Mesenchymal stem cell (in vitro differentiated cells and primary cell): ENCODE measurements around the gene CILP.

Experiments used
- DNase-seq: peaks from one replicate; pipeline ENCODE4 v3.0.0-alpha.2; 2013
- H2AFZ ChIP-seq: one replicate; pipeline ENCODE4 v1.6.1; 2013; ENCODE audit warnings: low read depth, mild to moderate bottlenecking, control low read depth, inconsistent platforms, low read length, moderate library complexity
- H2AK5ac ChIP-seq: 2 replicates; pipeline ENCODE4 v1.6.1; 2013; ENCODE audit warnings: low read length, moderate library complexity, mild to moderate bottlenecking, inconsistent platforms; ENCODE audit not compliant: severe bottlenecking
- H2BK120ac ChIP-seq: one replicate; pipeline ENCODE4 v1.6.1; 2013; ENCODE audit warnings: low read depth, mild to moderate bottlenecking, inconsistent platforms, low read length, moderate library complexity
- H2BK12ac ChIP-seq, 2 experiments: one replicate each; pipeline ENCODE4 v1.6.1; 2013; ENCODE audit warnings: inconsistent platforms in 2 of 2, low read length in 2 of 2, mild to moderate bottlenecking in 2 of 2, moderate library complexity in 2 of 2, control low read depth in 1 of 2
- H2BK15ac ChIP-seq: one replicate; pipeline ENCODE4 v1.6.1; 2013; ENCODE audit warnings: mild to moderate bottlenecking, low read depth, inconsistent platforms; ENCODE audit not compliant: poor library complexity, severe bottlenecking
- H2BK5ac ChIP-seq: 2 replicates; pipeline ENCODE4 v1.6.1; 2013; ENCODE audit warnings: low read depth, mild to moderate bottlenecking, low read length, control low read depth, inconsistent platforms; ENCODE audit not compliant: poor library complexity, severe bottlenecking
- H3K14ac ChIP-seq, 2 experiments: one replicate each; pipeline ENCODE4 v1.6.1; 2013; ENCODE audit warnings: inconsistent platforms in 2 of 2, low read length in 2 of 2, control low read depth in 1 of 2, mild to moderate bottlenecking in 1 of 2, moderate library complexity in 1 of 2
- H3K18ac ChIP-seq, 2 experiments: one replicate each; pipeline ENCODE4 v1.6.1; 2013; ENCODE audit warnings: inconsistent platforms in 2 of 2, low read length in 2 of 2, control low read depth in 1 of 2, low read depth in 1 of 2, mild to moderate bottlenecking in 1 of 2
- H3K23ac ChIP-seq, 2 experiments: one replicate each; pipeline ENCODE4 v1.6.1; 2013; ENCODE audit warnings: inconsistent platforms in 2 of 2, low read length in 2 of 2, mild to moderate bottlenecking in 2 of 2, moderate library complexity in 2 of 2, control low read depth in 1 of 2
- H3K27ac ChIP-seq: 2 replicates; pipeline ENCODE4 v1.5.1; 2013; ENCODE audit warnings: mild to moderate bottlenecking, moderate library complexity, low read length, control low read depth, inconsistent platforms; ENCODE audit not compliant: poor library complexity, severe bottlenecking
- H3K27me3 ChIP-seq, 2 experiments: 2 replicates each; pipeline versions ENCODE4 v1.6.1 to v1.7.0; 2013; ENCODE audit warnings: low read length in 2 of 2, mild to moderate bottlenecking in 2 of 2, moderate library complexity in 2 of 2, control low read depth in 1 of 2, inconsistent platforms in 1 of 2; ENCODE audit not compliant: control insufficient read depth in 1 of 2, insufficient read depth in 1 of 2
- H3K36me3 ChIP-seq, 2 experiments: 2 replicates each; pipeline versions ENCODE4 v1.6.1 to v1.7.0; 2013; ENCODE audit warnings: low read length in 2 of 2, control low read depth in 1 of 2, inconsistent platforms in 1 of 2, low read depth in 1 of 2, mild to moderate bottlenecking in 1 of 2; ENCODE audit not compliant: insufficient read depth in 2 of 2, control insufficient read depth in 1 of 2
- H3K4ac ChIP-seq, 2 experiments: one replicate each; pipeline ENCODE4 v1.6.1; 2013; ENCODE audit warnings: inconsistent platforms in 2 of 2, low read length in 2 of 2, mild to moderate bottlenecking in 2 of 2, moderate library complexity in 2 of 2, control low read depth in 1 of 2, low read depth in 1 of 2
- H3K4me1 ChIP-seq: 2 replicates; pipeline ENCODE4 v1.6.1; 2013; ENCODE audit warnings: low read depth, low read length, control low read depth; ENCODE audit not compliant: control insufficient read depth, insufficient read depth
- H3K4me2 ChIP-seq: 2 replicates; pipeline ENCODE4 v1.6.1; 2013; ENCODE audit warnings: low read length, mild to moderate bottlenecking, inconsistent platforms; ENCODE audit not compliant: poor library complexity, severe bottlenecking
- H3K4me3 ChIP-seq, 2 experiments: 2 replicates each; pipeline versions ENCODE4 v1.5.1 to v1.7.0; 2013; ENCODE audit warnings: low read length in 2 of 2, mild to moderate bottlenecking in 2 of 2, control low read depth in 1 of 2, low read depth in 1 of 2; ENCODE audit not compliant: insufficient read depth in 1 of 2
- H3K79me1 ChIP-seq: replicated peaks from 2 replicates; pipeline ENCODE4 v1.6.1; 2013; ENCODE audit warnings: mild to moderate bottlenecking, control low read depth, low read length, inconsistent platforms; ENCODE audit not compliant: poor library complexity, severe bottlenecking
- H3K9ac ChIP-seq: 2 replicates; pipeline ENCODE4 v1.7.0; 2013; ENCODE audit warnings: mild to moderate bottlenecking, low read length, moderate library complexity
- H3K9me3 ChIP-seq: 2 replicates; pipeline ENCODE4 v1.7.0; 2013; ENCODE audit warnings: mild to moderate bottlenecking, low read length; ENCODE audit not compliant: control insufficient read depth
- H4K8ac ChIP-seq: one replicate; pipeline ENCODE4 v1.6.1; 2013; ENCODE audit warnings: inconsistent platforms, mild to moderate bottlenecking, low read length, moderate library complexity
- H4K91ac ChIP-seq: one replicate; pipeline ENCODE4 v1.6.1; 2013; ENCODE audit warnings: mild to moderate bottlenecking, low read length, inconsistent platforms
- WGBS: methylation state at CpG from one replicate; pipeline ENCODE4 v1.1.7; 2013; ENCODE audit warnings: mixed read lengths; 5-methylcytosine and 5-hydroxymethylcytosine counted together

CILP gene

DNA sequence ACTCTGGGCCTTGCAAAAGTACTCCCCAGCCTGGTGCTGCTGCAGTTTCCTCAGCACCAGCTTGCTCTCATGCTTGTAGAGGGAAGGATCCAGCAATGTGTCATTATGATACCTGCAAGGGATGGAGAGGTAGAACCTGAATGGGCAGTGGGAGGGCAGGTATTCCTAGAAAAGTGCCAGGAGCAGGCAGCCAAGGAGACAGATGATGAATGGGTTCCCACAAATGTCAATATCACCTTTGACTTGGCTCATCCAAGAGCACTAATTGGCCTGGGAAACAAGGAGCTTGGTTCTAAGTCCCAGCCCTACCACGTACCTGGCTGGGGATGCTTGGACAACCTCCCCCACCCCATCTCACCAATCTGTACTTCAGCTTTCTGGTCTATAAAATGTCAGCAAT lies 9.4 kb downstream of the CILP start:
- Histone ChIP-seq H2BK12ac (no peak overlapping the region), H3K79me1 (no peaks in the 10 kb centered on the region), H3K4me1 (no peaks in the 10 kb centered on the region), H2BK120ac (no peak overlapping the region), H3K27ac (no peak overlapping the region), H4K8ac (no peak overlapping the region), H2AK5ac (no peak overlapping the region), H2BK15ac (no peak overlapping the region), H3K9ac (no peak overlapping the region), H2BK5ac (no peak overlapping the region), H3K36me3 (no peaks in the 10 kb centered on the region), H3K4ac (no peak overlapping the region), H3K14ac (no peak overlapping the region), H3K18ac (no peak overlapping the region), H3K4me3 (no peak overlapping the region), H4K91ac (peak overlapping the region; percentile 3), H3K4me2 (no peak overlapping the region), H3K27me3 (peaks cover 0 to 16% of the 10 kb centered on the region in 2 experiments), H3K23ac (no peak overlapping the region), H3K9me3 (no peaks in the 10 kb centered on the region), H2AFZ (no peak overlapping the region)
- DNase-seq, result no peak
- whole genome bisulfite sequencing, result 100% methylated on average over 1 of the region's 1 CpG

DNA sequence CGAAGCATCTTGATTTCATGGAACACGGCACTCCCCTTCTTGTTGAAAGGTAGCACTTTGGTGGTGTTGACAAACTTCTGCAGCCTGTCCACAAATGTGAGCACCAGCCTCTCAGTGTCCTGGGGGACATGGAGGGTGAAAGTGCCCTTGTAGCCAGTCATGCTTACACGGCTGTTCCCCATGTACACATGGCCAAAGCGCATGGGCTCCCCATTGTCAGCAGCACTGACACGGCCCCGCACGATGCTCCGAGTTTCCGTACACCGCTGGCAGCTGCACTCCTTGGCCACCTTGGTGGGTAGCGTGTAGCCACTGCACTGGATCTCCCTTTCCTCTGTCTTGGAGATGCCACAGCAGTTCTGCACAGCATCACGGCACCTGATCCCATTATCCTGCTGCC lies 12.7 kb downstream of the CILP start:
- Histone ChIP-seq H2BK12ac (no peak overlapping the region), H2AFZ (no peak overlapping the region), H3K4ac (no peak overlapping the region), H2BK5ac (no peak overlapping the region), H3K36me3 (no peaks in the 10 kb centered on the region), H3K9me3 (no peaks in the 10 kb centered on the region), H3K4me1 (no peaks in the 10 kb centered on the region), H3K27me3 (peaks cover 0 to 8% of the 10 kb centered on the region in 2 experiments), H2BK120ac (no peak overlapping the region), H4K91ac (no peak overlapping the region), H4K8ac (no peak overlapping the region), H3K9ac (no peak overlapping the region), H2AK5ac (no peak overlapping the region), H3K4me3 (no peak overlapping the region), H2BK15ac (no peak overlapping the region), H3K4me2 (no peak overlapping the region), H3K27ac (no peak overlapping the region), H3K23ac (no peak overlapping the region), H3K18ac (no peak overlapping the region), H3K14ac (no peak overlapping the region), H3K79me1 (no peaks in the 10 kb centered on the region)
- 92% methylated on average over 12 of the region's 12 CpGs for WGBS
- DNase-seq, result no peak

DNA sequence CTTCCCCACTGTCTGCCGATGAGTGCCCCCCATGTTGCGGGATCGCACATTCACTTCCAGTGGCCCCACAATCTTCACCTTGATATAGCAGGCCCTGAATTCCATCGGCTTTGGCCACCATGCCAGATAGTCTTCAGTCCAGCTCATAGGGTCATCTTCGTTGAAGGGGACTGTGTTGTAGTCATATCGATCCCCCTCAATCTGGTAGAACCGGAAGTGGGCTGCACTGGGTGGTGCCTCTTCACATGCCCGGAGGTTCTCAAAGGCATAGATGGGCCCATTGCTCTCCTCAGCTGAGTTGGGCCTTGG lies 14.0 kb downstream of the CILP start:
- no peak for DNase-seq
- WGBS, result 93% methylated on average over 8 of the region's 8 CpGs
- no peaks in the 10 kb centered on the region for H3K4me1 ChIP-seq

DNA sequence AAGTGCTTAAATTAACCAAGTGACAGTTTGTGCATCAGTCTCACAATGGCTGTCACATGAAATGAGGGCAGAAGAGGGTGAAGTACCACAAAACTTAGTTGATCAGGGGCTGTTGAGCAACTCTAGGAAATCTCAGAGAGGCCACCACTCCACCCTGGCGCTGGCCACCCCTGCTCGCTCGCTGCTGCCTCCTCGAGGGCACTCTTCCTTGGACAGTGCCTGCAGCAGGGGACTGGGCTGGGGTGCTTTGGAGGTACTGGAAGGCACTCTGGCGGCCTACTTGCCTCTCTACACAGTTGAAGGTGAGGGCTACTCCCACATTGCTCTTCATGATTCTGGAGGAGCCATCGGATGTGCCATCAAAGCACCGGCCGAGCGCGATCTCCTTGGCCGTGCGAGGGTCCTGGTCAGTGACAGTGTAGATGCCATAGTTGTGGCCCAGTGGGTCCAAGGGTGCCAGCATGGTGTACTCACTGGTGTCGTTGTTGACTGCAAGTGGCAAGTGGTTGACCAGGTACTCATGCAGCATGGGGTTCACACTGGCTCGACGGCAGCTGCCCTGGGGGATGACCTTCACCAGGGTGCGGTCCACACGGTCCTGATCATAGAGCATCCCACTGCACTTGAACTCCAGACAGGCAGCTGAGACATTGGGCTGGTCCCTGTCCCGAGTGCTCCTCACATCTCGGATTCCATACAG lies 14.5 kb downstream of the CILP start:
- no peak overlapping the region for H2AFZ ChIP-seq
- peaks cover 0 to 3% of the 10 kb centered on the region in 2 experiments for H3K27me3 ChIP-seq
- no peak overlapping the region for H3K9ac ChIP-seq
- no peak overlapping the region for H2BK120ac ChIP-seq
- no peak overlapping the region for H2BK12ac ChIP-seq
- H3K27ac ChIP-seq, result no peak overlapping the region
- no peak overlapping the region for H3K4me2 ChIP-seq
- H4K91ac ChIP-seq, result no peak overlapping the region
- H3K4me1 ChIP-seq, result no peaks in the 10 kb centered on the region
- no peak overlapping the region for H3K18ac ChIP-seq
- H2BK15ac ChIP-seq, result no peak overlapping the region
- no peak overlapping the region for H3K23ac ChIP-seq
- H3K9me3 ChIP-seq, result no peaks in the 10 kb centered on the region
- no peak overlapping the region for H3K4ac ChIP-seq
- no peaks in the 10 kb centered on the region for H3K79me1 ChIP-seq
- H3K36me3 ChIP-seq, result no peaks in the 10 kb centered on the region
- H4K8ac ChIP-seq, result no peak overlapping the region
- no peak for DNase-seq
- H2AK5ac ChIP-seq, result no peak overlapping the region
- 94% methylated on average over 19 of the region's 19 CpGs for WGBS
- no peak overlapping the region for H3K14ac ChIP-seq
- H3K4me3 ChIP-seq, result no peak overlapping the region
- H2BK5ac ChIP-seq, result no peak overlapping the region

More for the DNA sequence above, 14.0 kb downstream of the CILP start:
- Histone ChIP-seq H3K9ac (no peak overlapping the region), H2BK12ac (no peak overlapping the region), H3K9me3 (no peaks in the 10 kb centered on the region), H3K14ac (no peak overlapping the region), H2BK120ac (no peak overlapping the region), H3K18ac (no peak overlapping the region), H2AK5ac (no peak overlapping the region), H2AFZ (no peak overlapping the region), H2BK5ac (no peak overlapping the region), H3K27me3 (peaks cover 0 to 3% of the 10 kb centered on the region in 2 experiments), H3K4ac (no peak overlapping the region), H4K8ac (no peak overlapping the region), H3K4me2 (no peak overlapping the region), H3K4me3 (no peak overlapping the region), H3K27ac (no peak overlapping the region), H3K79me1 (no peaks in the 10 kb centered on the region), H3K36me3 (no peaks in the 10 kb centered on the region), H2BK15ac (no peak overlapping the region), H3K23ac (no peak overlapping the region), H4K91ac (no peak overlapping the region)
